Smooth muscle cell (in vitro differentiated cells): ENCODE measurements around the gene TRIM62. TPM values are rescaled to one million over a fixed set of nuclear protein-coding genes. Genes with fewer than 3 reads are reported as not detected.
"Not testable (repeated sequence)": the region's sequence is repeated elsewhere in the genome, so short reads cannot be mapped to it uniquely, and the experiment has no call there.

Experiments
- DNase-seq: peaks from one replicate; lab custom pipeline; 2025; ENCODE audit not compliant: unreplicated experiment; lab: John Stamatoyannopoulos, UW
- H2AFZ ChIP-seq: fragments of 200-600 bp; sonication (generic); 2 replicates; pipeline ENCODE4 v1.6.0; 2016; ENCODE audit warnings: antibody characterized with exemption, low read depth, mild to moderate bottlenecking
- H3F3A ChIP-seq: fragments of 200-600 bp; sonication (generic); 2 replicates; pipeline ENCODE4 v1.6.0; 2017; ENCODE audit warnings: antibody characterized with exemption, low read depth
- H3K27ac ChIP-seq: fragments of 200-600 bp; sonication (generic); 2 replicates; pipeline ENCODE4 v1.5.1; 2016; ENCODE audit warnings: low read depth, mild to moderate bottlenecking
- H3K27me3 ChIP-seq: fragments of 200-600 bp; sonication (generic); 2 replicates; pipeline ENCODE4 v1.6.1; 2016; ENCODE audit warnings: low read depth, mild to moderate bottlenecking
- H3K36me3 ChIP-seq: fragments of 200-600 bp; sonication (generic); 2 replicates; pipeline ENCODE4 v1.5.1; 2016; ENCODE audit warnings: low read depth
- H3K4me1 ChIP-seq: fragments of 200-600 bp; sonication (generic); 2 replicates; pipeline ENCODE4 v1.5.1; 2016; ENCODE audit warnings: low read depth
- H3K4me2 ChIP-seq: fragments of 200-600 bp; sonication (generic); 2 replicates; pipeline ENCODE4 v1.6.0; 2016; ENCODE audit warnings: mild to moderate bottlenecking
- H3K4me3 ChIP-seq: fragments of 200-600 bp; sonication (generic); 2 replicates; pipeline ENCODE4 v1.5.1; 2016; ENCODE audit warnings: mild to moderate bottlenecking
- H3K79me2 ChIP-seq: fragments of 200-600 bp; sonication (generic); 2 replicates; pipeline ENCODE4 v1.6.0; 2016; ENCODE audit warnings: low read depth, mild to moderate bottlenecking
- H3K9ac ChIP-seq: fragments of 200-600 bp; sonication (generic); 2 replicates; pipeline ENCODE4 v1.6.0; 2016; ENCODE audit warnings: low read depth
- H3K9me3 ChIP-seq: fragments of 200-600 bp; sonication (generic); replicated peaks from 2 replicates; pipeline ENCODE4 v1.5.1; 2016; ENCODE audit warnings: low read depth
- H4K20me1 ChIP-seq: fragments of 200-600 bp; sonication (generic); 2 replicates; pipeline ENCODE4 v1.6.0; 2016; ENCODE audit warnings: low read depth
- CTCF ChIP-seq: fragments of 200-600 bp; sonication (generic); IDR thresholded peaks from 2 replicates; pipeline ENCODE4 v1.5.1; 2017; ENCODE audit warnings: borderline replicate concordance, mild to moderate bottlenecking, antibody characterized with exemption; ENCODE audit not compliant: insufficient read depth, poor library complexity, severe bottlenecking
- WGBS: methylation state at CpG from one replicate; pipeline ENCODE4 v1.1.7; 2016; ENCODE audit warnings: low lambda C conversion rate; 5-methylcytosine and 5-hydroxymethylcytosine counted together
- polyA plus RNA-seq: library from polyadenylated mRNA; unstranded; fragments of >200 nt; fragmentation: Nextera tagmentation; extraction: Ambion mirVana; gene quantifications from 2 replicates; pipeline ENCODE4 v1.2.1, GENCODE V29; 2016
- total RNA-seq: library from RNA; depleted of rRNA; stranded (reverse); fragments of >200 nt; gene quantifications from 2 replicates; pipeline ENCODE4 v1.2.3, GENCODE V29; 2014

Gene TRIM62
- total and polyA plus RNA-seq, 2 experiments from 2014 or later = 1.3 to 3.9 TPM

GRCh38 chr1:33110477-33110876, 71.4 kb downstream of the TRIM62 start:
- no peak for DNase-seq
- no peak overlapping the region for H3K9ac ChIP-seq
- no peak for TF ChIP-seq CTCF
- H3K27ac ChIP-seq = no peak overlapping the region
- no peaks in the 10 kb centered on the region for H3K27me3 ChIP-seq
- no peaks in the 10 kb centered on the region for H3F3A ChIP-seq
- no peak overlapping the region for H2AFZ ChIP-seq
- no peak overlapping the region for H3K4me3 ChIP-seq
- no peaks in the 10 kb centered on the region for H3K79me2 ChIP-seq
- no peak overlapping the region for H3K4me2 ChIP-seq
- no peaks in the 10 kb centered on the region for H4K20me1 ChIP-seq
- no peaks in the 10 kb centered on the region for H3K9me3 ChIP-seq
- H3K36me3 ChIP-seq = peaks cover 11% of the 10 kb centered on the region
- H3K4me1 ChIP-seq = no peaks in the 10 kb centered on the region

- DNase-seq, H3K4me3 ChIP-seq, H4K20me1 ChIP-seq, H2AFZ ChIP-seq, H3K9me3 ChIP-seq, H3K27me3 ChIP-seq, H3K36me3 ChIP-seq, H3K79me2 ChIP-seq, H3K9ac ChIP-seq: not testable (repeated sequence)
- peaks cover 10% of the 10 kb centered on the region for H3K4me1 ChIP-seq
- WGBS = 75% methylated on average over 4 of the region's 4 CpGs
- H3K27ac ChIP-seq = peak overlapping the region; percentile 89
- H3K4me2 ChIP-seq = peak overlapping the region; percentile 76
- H3F3A ChIP-seq = peaks cover 21% of the 10 kb centered on the region
Observed at GRCh38 chr1:33100119-33100415, 81.8 kb downstream of the TRIM62 start.

GRCh38 chr1:33099290-33100118, 82.3 kb downstream of the TRIM62 start:
- H2AFZ ChIP-seq = no peak overlapping the region
- no peaks in the 10 kb centered on the region for H3K79me2 ChIP-seq
- peak overlapping the region; percentile 76 for H3K4me2 ChIP-seq
- H3K27me3 ChIP-seq = no peaks in the 10 kb centered on the region
- peak; percentile 52 for TF ChIP-seq CTCF
- H4K20me1 ChIP-seq = peaks cover 3% of the 10 kb centered on the region
- peak; percentile 80 for DNase-seq
- H3K4me3 ChIP-seq = no peak overlapping the region
- peak overlapping the region; percentile 49 for H3K9ac ChIP-seq
- H3K4me1 ChIP-seq = peaks cover 10% of the 10 kb centered on the region
- H3K9me3 ChIP-seq = no peaks in the 10 kb centered on the region
- peak overlapping the region; percentile 89 for H3K27ac ChIP-seq
- H3K36me3 ChIP-seq = no peaks in the 10 kb centered on the region
- H3F3A ChIP-seq = peaks cover 21% of the 10 kb centered on the region
- WGBS = 19% methylated on average over 13 of the region's 13 CpGs

GRCh38 chr1:33098371-33098770, 83.5 kb downstream of the TRIM62 start:
- H3K4me1 ChIP-seq = peaks cover 10% of the 10 kb centered on the region
- no peak for DNase-seq
- H3K4me3 ChIP-seq = no peak overlapping the region
- no peak for TF ChIP-seq CTCF
- H4K20me1 ChIP-seq = peaks cover 3% of the 10 kb centered on the region
- no peak overlapping the region for H2AFZ ChIP-seq
- peak overlapping the region; percentile 50 for H3K4me2 ChIP-seq
- peaks cover 21% of the 10 kb centered on the region for H3F3A ChIP-seq
- peak overlapping the region; percentile 49 for H3K9ac ChIP-seq
- no peaks in the 10 kb centered on the region for H3K36me3 ChIP-seq
- H3K79me2 ChIP-seq = no peaks in the 10 kb centered on the region
- H3K27ac ChIP-seq = peak overlapping the region; percentile 89
- H3K27me3 ChIP-seq = no peaks in the 10 kb centered on the region
- H3K9me3 ChIP-seq = no peaks in the 10 kb centered on the region
